WTC11 (cell line): ENCODE measurements around the gene RHOBTB3. TPM values are rescaled to one million over a fixed set of nuclear protein-coding genes. Genes with fewer than 3 reads are reported as not detected.

Experiments
- ATAC-seq: fragments of 200-7000 bp; cut with Tn5 transposase; 2 replicates; pipeline ENCODE4 v1.10.0; 2021; ENCODE audit warnings: mild to moderate bottlenecking, moderate library complexity
- CTCF ChIA-PET: fragments of 300-600 bp; sonication (Branson Sonifier 250); formaldehyde crosslinking; loops from one replicate; lab custom pipeline; 2021; ENCODE audit warnings: antibody characterized with exemption; lab: Charles Lee
- POLR2A ChIA-PET: fragments of 350-600 bp; sonication (Branson Sonifier 250); formaldehyde crosslinking; loops from one replicate; lab custom pipeline; 2021; ENCODE audit warnings: antibody characterized with exemption; lab: Charles Lee
- DNase-seq: peaks from one replicate; pipeline ENCODE4 v3.0.0; 2021; ENCODE audit warnings: low spot score
- H3K27ac Mint-ChIP-seq: 2 replicates; pipeline ENCODE4 v1.8.0; 2021; ENCODE audit warnings: mixed read lengths
- H3K27me3 Mint-ChIP-seq: 2 replicates; pipeline ENCODE4 v1.8.0; 2021; ENCODE audit warnings: low read depth, mild to moderate bottlenecking, moderate library complexity, mixed read lengths
- H3K36me3 Mint-ChIP-seq: 2 replicates; pipeline ENCODE4 v1.8.0; 2021; ENCODE audit warnings: mixed read lengths
- H3K4me1 Mint-ChIP-seq: 2 replicates; pipeline ENCODE4 v1.8.0; 2022; ENCODE audit warnings: mixed read lengths
- H3K4me3 Mint-ChIP-seq: 2 replicates; pipeline ENCODE4 v1.8.0; 2021; ENCODE audit warnings: mild to moderate bottlenecking, moderate library complexity, mixed read lengths
- H3K9me3 Mint-ChIP-seq: 2 replicates; pipeline ENCODE4 v1.8.0; 2021; ENCODE audit warnings: mixed read lengths
- CBFB ChIP-seq: sonication (generic); formaldehyde crosslinking; IDR thresholded peaks from 2 replicates; pipeline ENCODE4 v1.8.1; 2022; ENCODE audit warnings: mild to moderate bottlenecking, low read depth, missing genetic modification reagents
- GABPB1 ChIP-seq: sonication (generic); formaldehyde crosslinking; IDR thresholded peaks from 2 replicates; pipeline ENCODE4 v1.8.1; 2023; ENCODE audit warnings: mild to moderate bottlenecking, missing genetic modification reagents
- JAZF1 ChIP-seq: fragments of 250-450 bp; sonication (Bioruptor Pico); IDR thresholded peaks from 2 replicates; pipeline ENCODE4 v1.9.0; 2021; ENCODE audit warnings: moderate library complexity, mild to moderate bottlenecking, inconsistent platforms
- KAT7 ChIP-seq: sonication (generic); formaldehyde crosslinking; IDR thresholded peaks from 2 replicates; pipeline ENCODE4 v1.8.1; 2023; ENCODE audit warnings: missing genetic modification reagents, mild to moderate bottlenecking, borderline replicate concordance
- TCF7 ChIP-seq: sonication (generic); formaldehyde crosslinking; IDR thresholded peaks from 2 replicates; pipeline ENCODE4 v1.8.0; 2022; ENCODE audit warnings: mild to moderate bottlenecking, low read depth, missing genetic modification reagents, moderate library complexity
- TEAD1 ChIP-seq: sonication (generic); formaldehyde crosslinking; IDR thresholded peaks from 2 replicates; pipeline ENCODE4 v1.8.0; 2022; ENCODE audit warnings: mild to moderate bottlenecking, missing genetic modification reagents
- TEAD4 ChIP-seq: sonication (generic); formaldehyde crosslinking; IDR thresholded peaks from 2 replicates; pipeline ENCODE4 v1.8.0; 2022; ENCODE audit warnings: mild to moderate bottlenecking, missing genetic modification reagents
- TP53 ChIP-seq: sonication (generic); formaldehyde crosslinking; IDR thresholded peaks from 2 replicates; pipeline ENCODE4 v1.8.1; 2023; ENCODE audit warnings: mild to moderate bottlenecking, missing genetic modification reagents
- ZBTB21 ChIP-seq: sonication (generic); formaldehyde crosslinking; IDR thresholded peaks from 2 replicates; pipeline ENCODE4 v1.8.1; 2023; ENCODE audit warnings: mild to moderate bottlenecking, missing genetic modification reagents, borderline replicate concordance
- ZNF317 ChIP-seq: sonication (generic); formaldehyde crosslinking; IDR thresholded peaks from 2 replicates; pipeline ENCODE4 v1.8.1; 2023; ENCODE audit warnings: low read depth, mild to moderate bottlenecking, moderate library complexity, missing genetic modification reagents, borderline replicate concordance
- ZNF416 ChIP-seq: fragments of 250-450 bp; sonication (Bioruptor Pico); IDR thresholded peaks from 2 replicates; pipeline ENCODE4 v1.9.0; 2021; ENCODE audit warnings: mild to moderate bottlenecking, inconsistent platforms
- total RNA-seq: library from RNA; stranded (reverse); gene quantifications from 3 replicates; pipeline ENCODE4 v1.2.3, GENCODE V29; 2021
- TF ChIP-seq, protein P1 (sequence below): sonication (generic); formaldehyde crosslinking; IDR thresholded peaks from 2 replicates; pipeline ENCODE4 v1.8.1; 2023; ENCODE audit warnings: mild to moderate bottlenecking, missing genetic modification reagents, moderate library complexity
- TF ChIP-seq, protein P2 (sequence below): sonication (generic); formaldehyde crosslinking; IDR thresholded peaks from 2 replicates; pipeline ENCODE4 v1.8.1; 2022; ENCODE audit warnings: low read depth, missing genetic modification reagents, borderline replicate concordance

RHOBTB3 gene
- total RNA-seq, 1 experiment from 2014 or later: 13.8 TPM

DNA sequence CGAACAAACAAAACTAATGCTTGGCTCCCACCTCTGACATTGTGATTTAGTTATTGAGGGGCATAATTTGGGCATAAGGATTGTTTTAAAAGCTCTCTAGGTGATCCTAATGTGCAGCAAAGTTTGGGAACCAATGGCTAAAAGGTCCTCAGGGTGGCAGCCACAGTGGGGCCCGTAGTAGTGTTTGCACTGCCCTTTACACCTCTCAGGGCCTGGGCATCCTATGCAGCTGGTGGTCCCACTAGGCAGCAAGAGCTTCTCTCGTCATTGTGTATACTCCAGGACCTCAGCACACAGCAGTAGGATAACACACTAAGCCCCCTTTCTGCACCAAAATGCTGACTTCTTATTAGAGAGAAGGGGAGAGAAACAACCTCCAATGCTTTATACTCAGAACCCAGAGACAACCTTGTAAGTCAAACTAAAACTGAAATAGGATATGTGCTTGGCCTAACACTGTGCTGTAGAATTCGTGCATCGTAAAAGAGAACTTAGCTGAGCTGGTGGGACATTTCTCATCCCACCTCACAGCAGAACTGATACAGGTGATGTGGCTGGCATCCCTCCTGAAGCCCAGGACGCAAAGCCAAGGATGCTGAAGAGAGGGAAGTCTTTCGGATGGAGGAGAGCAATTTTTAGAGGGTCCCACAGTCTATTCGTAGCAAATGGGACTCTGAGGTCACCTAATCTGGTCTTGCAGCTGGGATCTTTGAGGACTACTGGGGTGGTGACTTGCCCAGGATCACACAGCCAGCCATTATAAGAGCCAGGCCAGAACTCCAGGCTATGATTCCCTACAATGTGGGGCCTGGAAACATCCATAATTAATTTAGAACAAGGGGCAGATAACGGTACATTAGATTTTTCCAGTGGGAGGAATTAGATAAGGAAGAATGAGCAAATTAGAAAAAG, 90.2 kb downstream of the RHOBTB3 start:
- POLR2A ChIA-PET: interaction anchor here (2.0 to 2.8 kb wide), 2 partner anchors 11 to 13 kb away, joined by 7 to 11 read pairs; no protein-coding TSS in a partner anchor
- ATAC-seq (no peak), DNase-seq (no peak)
- Mint-ChIP-seq H3K9me3 (no peaks in the 10 kb centered on the region), H3K27me3 (no peaks in the 10 kb centered on the region; the same call in 1 of the 2 replicates), H3K4me1 (peaks cover 62% of the 10 kb centered on the region), H3K36me3 (no peaks in the 10 kb centered on the region), H3K27ac (no peak overlapping the region), H3K4me3 (peak overlapping the region; percentile 88)
- TF ChIP-seq ZBTB21 (CRISPR knock-in tag): no peak
- no peak for TF ChIP-seq KAT7 (CRISPR knock-in tag)
- no peak for TF ChIP-seq TP53 (CRISPR knock-in tag)
- no peak for TF ChIP-seq TCF7 (CRISPR knock-in tag)
- no peak for TF ChIP-seq CBFB
- TF ChIP-seq, protein P1, sequence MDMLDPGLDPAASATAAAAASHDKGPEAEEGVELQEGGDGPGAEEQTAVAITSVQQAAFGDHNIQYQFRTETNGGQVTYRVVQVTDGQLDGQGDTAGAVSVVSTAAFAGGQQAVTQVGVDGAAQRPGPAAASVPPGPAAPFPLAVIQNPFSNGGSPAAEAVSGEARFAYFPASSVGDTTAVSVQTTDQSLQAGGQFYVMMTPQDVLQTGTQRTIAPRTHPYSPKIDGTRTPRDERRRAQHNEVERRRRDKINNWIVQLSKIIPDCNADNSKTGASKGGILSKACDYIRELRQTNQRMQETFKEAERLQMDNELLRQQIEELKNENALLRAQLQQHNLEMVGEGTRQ (CRISPR knock-in tag): no peak
- TF ChIP-seq ZNF317: no peak
- TF ChIP-seq, protein P2, sequence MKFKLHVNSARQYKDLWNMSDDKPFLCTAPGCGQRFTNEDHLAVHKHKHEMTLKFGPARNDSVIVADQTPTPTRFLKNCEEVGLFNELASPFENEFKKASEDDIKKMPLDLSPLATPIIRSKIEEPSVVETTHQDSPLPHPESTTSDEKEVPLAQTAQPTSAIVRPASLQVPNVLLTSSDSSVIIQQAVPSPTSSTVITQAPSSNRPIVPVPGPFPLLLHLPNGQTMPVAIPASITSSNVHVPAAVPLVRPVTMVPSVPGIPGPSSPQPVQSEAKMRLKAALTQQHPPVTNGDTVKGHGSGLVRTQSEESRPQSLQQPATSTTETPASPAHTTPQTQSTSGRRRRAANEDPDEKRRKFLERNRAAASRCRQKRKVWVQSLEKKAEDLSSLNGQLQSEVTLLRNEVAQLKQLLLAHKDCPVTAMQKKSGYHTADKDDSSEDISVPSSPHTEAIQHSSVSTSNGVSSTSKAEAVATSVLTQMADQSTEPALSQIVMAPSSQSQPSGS (CRISPR knock-in tag): no peak
- CTCF ChIA-PET: interaction anchor here (0.6 to 2.4 kb wide), 4 partner anchors 25 to 359 kb away, joined by 3 to 27 read pairs (median 4); partner anchors contain the start of gene RFESD

DNA sequence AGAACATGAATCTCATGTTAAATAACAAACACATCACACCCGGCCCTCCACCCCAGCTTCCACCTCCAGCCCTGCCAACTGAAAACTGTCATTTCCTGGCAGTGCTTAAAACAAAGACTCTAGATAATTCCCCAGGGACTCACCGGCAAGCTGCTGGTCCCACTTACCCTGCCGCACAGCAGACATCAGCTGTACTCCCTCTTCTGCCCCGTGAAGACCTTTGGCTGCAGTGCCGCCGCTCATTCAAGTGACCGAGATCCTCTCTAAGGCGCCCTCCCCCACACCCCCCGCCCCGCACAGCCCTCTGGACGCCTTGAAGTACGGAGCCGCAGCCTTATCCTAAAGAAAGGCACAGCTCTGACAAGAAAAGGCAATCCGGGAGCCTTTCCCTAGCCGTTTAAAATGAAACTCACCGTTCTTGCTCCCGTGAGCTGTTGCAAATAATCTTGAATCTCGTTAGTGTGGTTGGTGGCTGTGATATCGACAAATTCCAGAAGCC, 91.0 kb downstream of the RHOBTB3 start:
- ChIA-PET POLR2A (interaction anchor here (2.0 to 2.8 kb wide), 2 partner anchors 12 to 13 kb away, joined by 7 to 11 read pairs; no protein-coding TSS in a partner anchor), CTCF (interaction anchor here (0.6 to 2.4 kb wide), 7 partner anchors 10 to 360 kb away, joined by 3 to 27 read pairs (median 4); partner anchors contain the start of gene RFESD)
- no peak for TF ChIP-seq JAZF1 (CRISPR knock-in tag)
- TF ChIP-seq ZNF317: peak; percentile 86
- Mint-ChIP-seq H3K27me3 (no peaks in the 10 kb centered on the region; the same call in 1 of the 2 replicates), H3K27ac (peak overlapping the region; percentile 90), H3K36me3 (no peaks in the 10 kb centered on the region), H3K4me1 (peaks cover 56% of the 10 kb centered on the region), H3K4me3 (peak overlapping the region; percentile 88), H3K9me3 (no peaks in the 10 kb centered on the region)
- DNase-seq (peak; percentile 36), ATAC-seq (peak; percentile 58)

DNA sequence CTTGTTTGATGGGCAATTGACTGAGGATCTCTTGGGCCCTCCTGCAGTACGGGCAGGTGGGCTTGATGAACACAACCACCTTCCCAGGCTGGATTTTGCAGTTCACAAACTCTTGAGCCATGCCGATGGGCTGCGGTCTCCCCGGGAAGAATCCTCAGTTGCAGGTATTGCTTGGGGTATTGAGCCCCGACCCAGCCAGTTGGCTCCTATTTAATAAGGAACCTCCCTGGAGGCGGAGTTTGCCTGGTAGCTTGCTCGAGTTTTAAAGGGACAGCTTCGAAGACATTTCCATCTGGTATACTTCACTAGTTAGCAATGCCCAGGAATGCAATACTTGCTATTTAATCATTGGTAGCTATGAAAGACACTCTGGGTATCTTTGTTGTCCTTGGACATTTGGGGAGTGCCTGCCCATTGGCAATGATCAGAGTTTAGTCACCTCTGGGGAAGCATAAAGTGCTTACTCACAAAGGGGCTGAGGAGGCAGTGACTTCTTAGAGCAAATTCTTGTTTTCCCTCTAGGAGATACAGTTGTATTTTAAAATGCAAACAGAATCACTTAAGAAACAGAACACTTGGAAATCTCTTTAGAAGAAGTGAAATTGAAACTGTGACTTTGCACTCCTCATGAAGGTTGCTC, 91.5 kb downstream of the RHOBTB3 start, which contains the start of gene GLRX:
Gene GLRX, minus strand, starts transcription at position 185 of the 640 bp plus-strand sequence. Its CDS starts 64 bp downstream, at position 121.
- CTCF ChIA-PET: interaction anchor here (0.8 to 2.4 kb wide), 5 partner anchors 10 to 41 kb away, joined by 3 to 27 read pairs (median 4); no protein-coding TSS in a partner anchor
- TF ChIP-seq TEAD1 (CRISPR knock-in tag) (0 out of 2 replicates have a peak, but pooled peaks have one; percentile 25), ZNF416 (CRISPR knock-in tag) (no peak)
- H3K4me3 Mint-ChIP-seq: peak within 1 kb of the TSS; percentile 88
- POLR2A ChIA-PET: interaction anchor here (1.7 to 2.8 kb wide), 3 partner anchors 12 to 92 kb away, joined by 5 to 11 read pairs (median 7); partner anchors contain the start of gene RHOBTB3
- H3K27me3 Mint-ChIP-seq: no peaks in the 10 kb centered on the region; the same call in 1 of the 2 replicates
- H3K36me3 Mint-ChIP-seq: no peaks in the 10 kb centered on the region
- peak within 1 kb of the TSS; percentile 90 for H3K27ac Mint-ChIP-seq
- H3K9me3 Mint-ChIP-seq: no peaks in the 10 kb centered on the region
- ATAC-seq (peak; percentile 86), DNase-seq (peak; percentile 56)
- peaks cover 50% of the 10 kb centered on the region for H3K4me1 Mint-ChIP-seq

DNA sequence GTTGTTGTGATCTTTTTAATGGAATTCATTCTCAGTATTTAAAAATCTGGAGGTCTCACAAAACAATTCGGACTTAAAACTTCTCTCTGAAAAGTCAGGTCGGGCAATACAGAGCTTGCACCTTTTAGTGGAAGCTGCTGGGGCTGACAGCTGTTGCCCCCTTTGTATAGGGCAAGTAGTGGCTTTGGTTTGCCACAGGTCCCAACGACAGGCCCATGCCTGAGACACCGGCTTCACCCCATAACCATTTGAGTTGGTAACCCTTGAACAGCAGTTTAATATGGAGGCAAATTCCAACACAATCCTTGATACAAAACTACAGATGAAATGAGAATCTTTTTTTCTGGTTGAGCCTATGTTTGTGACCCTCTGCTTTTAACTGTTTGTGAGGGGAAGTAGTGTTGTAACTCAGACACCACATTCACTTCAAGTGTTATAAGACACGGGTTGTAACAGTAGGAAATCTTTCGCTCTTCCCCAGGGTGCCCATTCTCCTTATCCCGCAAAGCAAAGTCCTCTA, 92.1 kb downstream of the RHOBTB3 start:
- Mint-ChIP-seq H3K36me3 (no peaks in the 10 kb centered on the region), H3K4me1 (peaks cover 44% of the 10 kb centered on the region), H3K27ac (0 out of 2 replicates have a peak overlapping the region, but pooled peaks have one; percentile 90), H3K9me3 (no peaks in the 10 kb centered on the region), H3K4me3 (peak overlapping the region; percentile 88), H3K27me3 (no peaks in the 10 kb centered on the region; the same call in 1 of the 2 replicates)
- DNase-seq: no peak
- POLR2A ChIA-PET: interaction anchor here (1.7 to 2.8 kb wide), 3 partner anchors 11 to 92 kb away, joined by 5 to 11 read pairs (median 7); partner anchors contain the start of gene RHOBTB3
- ATAC-seq: no peak
- TF ChIP-seq GABPB1: peak; percentile 57; the same call in 1 of the 2 replicates
- no peak for TF ChIP-seq TEAD4 (CRISPR knock-in tag)
- CTCF ChIA-PET: interaction anchor here (1.4 to 2.4 kb wide), 5 partner anchors 9 to 42 kb away, joined by 4 to 27 read pairs (median 4); no protein-coding TSS in a partner anchor
